Epithelial cell of prostate (primary cell): Measurements from ENCODE around the gene MICU1.

Experiments used
- DNase-seq: peaks from one replicate; pipeline ENCODE4 v3.0.0-alpha.2; 2011; ENCODE audit warnings: low read depth, low spot score
- H3K27ac ChIP-seq: fragments of 450-650 bp; 2 replicates; pipeline ENCODE4 v1.5.1; 2017; ENCODE audit warnings: mild to moderate bottlenecking

Gene MICU1

GRCh38 chr10:72321248-72322029 lies 304.4 kb downstream of the MICU1 start:
- H3K27ac ChIP-seq: peak overlapping the region; percentile 100
- no peak for DNase-seq

- DNase-seq: peak; percentile 93
- H3K27ac ChIP-seq: peak overlapping the region; percentile 100
Measured at GRCh38 chr10:72320676-72321247, 305.1 kb downstream of the MICU1 start.

GRCh38 chr10:72319416-72320254 lies 306.2 kb downstream of the MICU1 start:
- peak; percentile 97 for DNase-seq
- H3K27ac ChIP-seq: peak overlapping the region; percentile 100

GRCh38 chr10:72318418-72319262 lies 307.2 kb downstream of the MICU1 start:
- DNase-seq: no peak
- H3K27ac ChIP-seq: peak overlapping the region; percentile 100
